IMR-90 (cell line): Measurements from ENCODE around the gene MTHFS.

Experiments
- CEBPB ChIP-seq: IDR thresholded peaks from 2 replicates; pipeline ENCODE4 v1.6.1; 2012; ENCODE audit warnings: low read depth, low read length, improper control_type of control experiment
- CHD1 ChIP-seq: IDR thresholded peaks from 2 replicates; pipeline ENCODE4 v1.6.1; 2012; ENCODE audit warnings: low read depth, low read length, improper control_type of control experiment
- MAFK ChIP-seq: IDR thresholded peaks from 2 replicates; pipeline ENCODE4 v1.6.1; 2012; ENCODE audit warnings: low read depth, low read length, improper control_type of control experiment
- MXI1 ChIP-seq: IDR thresholded peaks from 2 replicates; pipeline ENCODE4 v1.6.1; 2012; ENCODE audit warnings: low read depth, mild to moderate bottlenecking, low read length, moderate library complexity, borderline replicate concordance
- POLR2A ChIP-seq: IDR thresholded peaks from 2 replicates; pipeline ENCODE4 v1.6.1; 2012; ENCODE audit warnings: mild to moderate bottlenecking, low read depth, low read length
- RAD21 ChIP-seq: IDR thresholded peaks from 2 replicates; pipeline ENCODE4 v1.6.1; 2012; ENCODE audit warnings: low read length, improper control_type of control experiment
- RCOR1 ChIP-seq: IDR thresholded peaks from 2 replicates; pipeline ENCODE4 v1.6.1; 2012; ENCODE audit warnings: mild to moderate bottlenecking, low read length, improper control_type of control experiment; ENCODE audit not compliant: insufficient replicate concordance
- RFX5 ChIP-seq: IDR thresholded peaks from 2 replicates; pipeline ENCODE4 v1.8.0; 2012; ENCODE audit warnings: low read depth, mild to moderate bottlenecking, low read length, moderate library complexity
- SMC3 ChIP-seq: fragments of 150-350 bp; IDR thresholded peaks from 2 replicates; pipeline ENCODE4 v1.6.1; 2016; ENCODE audit warnings: low read depth, mild to moderate bottlenecking, antibody characterized with exemption, low read length, moderate library complexity
- TF ChIP-seq, protein P1 (sequence below): fragments of 150-350 bp; IDR thresholded peaks from 2 replicates; pipeline ENCODE4 v1.6.1; 2017; ENCODE audit warnings: mild to moderate bottlenecking, antibody characterized with exemption, low read length, low read depth
- TF ChIP-seq, protein P2 (sequence below): conservative IDR thresholded peaks from 2 replicates; pipeline ENCODE4 v1.5.1; 2012; ENCODE audit warnings: mild to moderate bottlenecking, low read depth, low read length, improper control_type of control experiment
- TF ChIP-seq, protein P3 (sequence below): fragments of 150-350 bp; IDR thresholded peaks from 2 replicates; pipeline ENCODE4 v1.6.1; 2016; ENCODE audit warnings: low read depth, mild to moderate bottlenecking, low read length, moderate library complexity, borderline replicate concordance

DNA sequence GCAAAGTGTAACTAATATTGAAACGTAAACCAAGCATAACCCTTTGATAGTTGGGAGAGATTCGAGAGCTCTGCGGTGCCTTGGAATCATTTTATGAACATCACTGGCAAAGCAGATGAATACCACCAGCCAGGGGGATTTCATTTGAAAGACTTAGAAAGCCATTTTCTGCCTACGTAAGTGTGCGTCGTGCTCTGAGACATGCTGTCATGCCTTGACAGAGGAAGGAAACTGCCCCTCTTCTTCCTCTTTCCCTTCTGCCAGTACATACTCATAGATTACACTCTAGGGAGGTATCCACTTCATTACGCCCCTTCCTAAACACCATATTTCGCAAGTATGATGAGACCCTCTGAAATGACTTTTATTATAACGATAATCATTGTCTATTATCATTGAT, 3.3 kb upstream of the MTHFS start:
- TF ChIP-seq, protein P1, sequence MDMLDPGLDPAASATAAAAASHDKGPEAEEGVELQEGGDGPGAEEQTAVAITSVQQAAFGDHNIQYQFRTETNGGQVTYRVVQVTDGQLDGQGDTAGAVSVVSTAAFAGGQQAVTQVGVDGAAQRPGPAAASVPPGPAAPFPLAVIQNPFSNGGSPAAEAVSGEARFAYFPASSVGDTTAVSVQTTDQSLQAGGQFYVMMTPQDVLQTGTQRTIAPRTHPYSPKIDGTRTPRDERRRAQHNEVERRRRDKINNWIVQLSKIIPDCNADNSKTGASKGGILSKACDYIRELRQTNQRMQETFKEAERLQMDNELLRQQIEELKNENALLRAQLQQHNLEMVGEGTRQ, result no peak
- TF ChIP-seq POLR2A, result no peak
- TF ChIP-seq CHD1, result no peak
- TF ChIP-seq MXI1, result no peak
- TF ChIP-seq, protein P2, sequence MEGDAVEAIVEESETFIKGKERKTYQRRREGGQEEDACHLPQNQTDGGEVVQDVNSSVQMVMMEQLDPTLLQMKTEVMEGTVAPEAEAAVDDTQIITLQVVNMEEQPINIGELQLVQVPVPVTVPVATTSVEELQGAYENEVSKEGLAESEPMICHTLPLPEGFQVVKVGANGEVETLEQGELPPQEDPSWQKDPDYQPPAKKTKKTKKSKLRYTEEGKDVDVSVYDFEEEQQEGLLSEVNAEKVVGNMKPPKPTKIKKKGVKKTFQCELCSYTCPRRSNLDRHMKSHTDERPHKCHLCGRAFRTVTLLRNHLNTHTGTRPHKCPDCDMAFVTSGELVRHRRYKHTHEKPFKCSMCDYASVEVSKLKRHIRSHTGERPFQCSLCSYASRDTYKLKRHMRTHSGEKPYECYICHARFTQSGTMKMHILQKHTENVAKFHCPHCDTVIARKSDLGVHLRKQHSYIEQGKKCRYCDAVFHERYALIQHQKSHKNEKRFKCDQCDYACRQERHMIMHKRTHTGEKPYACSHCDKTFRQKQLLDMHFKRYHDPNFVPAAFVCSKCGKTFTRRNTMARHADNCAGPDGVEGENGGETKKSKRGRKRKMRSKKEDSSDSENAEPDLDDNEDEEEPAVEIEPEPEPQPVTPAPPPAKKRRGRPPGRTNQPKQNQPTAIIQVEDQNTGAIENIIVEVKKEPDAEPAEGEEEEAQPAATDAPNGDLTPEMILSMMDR, result no peak
- TF ChIP-seq, protein P3, sequence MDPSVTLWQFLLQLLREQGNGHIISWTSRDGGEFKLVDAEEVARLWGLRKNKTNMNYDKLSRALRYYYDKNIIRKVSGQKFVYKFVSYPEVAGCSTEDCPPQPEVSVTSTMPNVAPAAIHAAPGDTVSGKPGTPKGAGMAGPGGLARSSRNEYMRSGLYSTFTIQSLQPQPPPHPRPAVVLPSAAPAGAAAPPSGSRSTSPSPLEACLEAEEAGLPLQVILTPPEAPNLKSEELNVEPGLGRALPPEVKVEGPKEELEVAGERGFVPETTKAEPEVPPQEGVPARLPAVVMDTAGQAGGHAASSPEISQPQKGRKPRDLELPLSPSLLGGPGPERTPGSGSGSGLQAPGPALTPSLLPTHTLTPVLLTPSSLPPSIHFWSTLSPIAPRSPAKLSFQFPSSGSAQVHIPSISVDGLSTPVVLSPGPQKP, result no peak
- no peak for TF ChIP-seq RCOR1
- TF ChIP-seq CEBPB, result peak; percentile 27; the same call in 1 of the 2 replicates
- no peak for TF ChIP-seq RAD21
- no peak for TF ChIP-seq MAFK
- TF ChIP-seq SMC3, result no peak
- no peak for TF ChIP-seq RFX5
